ENCODE measurements around the gene TMEM39A.

- TF ChIP-seq, protein P1, sequence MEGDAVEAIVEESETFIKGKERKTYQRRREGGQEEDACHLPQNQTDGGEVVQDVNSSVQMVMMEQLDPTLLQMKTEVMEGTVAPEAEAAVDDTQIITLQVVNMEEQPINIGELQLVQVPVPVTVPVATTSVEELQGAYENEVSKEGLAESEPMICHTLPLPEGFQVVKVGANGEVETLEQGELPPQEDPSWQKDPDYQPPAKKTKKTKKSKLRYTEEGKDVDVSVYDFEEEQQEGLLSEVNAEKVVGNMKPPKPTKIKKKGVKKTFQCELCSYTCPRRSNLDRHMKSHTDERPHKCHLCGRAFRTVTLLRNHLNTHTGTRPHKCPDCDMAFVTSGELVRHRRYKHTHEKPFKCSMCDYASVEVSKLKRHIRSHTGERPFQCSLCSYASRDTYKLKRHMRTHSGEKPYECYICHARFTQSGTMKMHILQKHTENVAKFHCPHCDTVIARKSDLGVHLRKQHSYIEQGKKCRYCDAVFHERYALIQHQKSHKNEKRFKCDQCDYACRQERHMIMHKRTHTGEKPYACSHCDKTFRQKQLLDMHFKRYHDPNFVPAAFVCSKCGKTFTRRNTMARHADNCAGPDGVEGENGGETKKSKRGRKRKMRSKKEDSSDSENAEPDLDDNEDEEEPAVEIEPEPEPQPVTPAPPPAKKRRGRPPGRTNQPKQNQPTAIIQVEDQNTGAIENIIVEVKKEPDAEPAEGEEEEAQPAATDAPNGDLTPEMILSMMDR (IDR thresholded peaks at IDR 0.05; ENCODE audit: low read length), result no peak
- TF ChIP-seq EZH2 (optimal IDR thresholded peaks at IDR 0.05; ENCODE audit: low read depth, low read length) (no peak), EZH2phosphoT487 (IDR thresholded peaks at IDR 0.05; ENCODE audit: low read length) (no peak)
Observed at GRCh38 chr3:119401503-119402440, 61.6 kb downstream of the TMEM39A start.

All from MM.1S (cell line).